HCT116 (cell line): ENCODE data around the gene TMC2. TPM values are rescaled to one million over a fixed set of nuclear protein-coding genes. Genes with fewer than 3 reads are reported as not detected.

Experiments used
- ATAC-seq: fragments of 200-7000 bp; cut with Tn5 transposase; 2 replicates; pipeline ENCODE4 v1.9.1; 2020; ENCODE audit warnings: mild to moderate bottlenecking, moderate library complexity
- BruUV-seq: library from RNA; stranded (reverse); fragments of 400-500 nt; replicated peaks from 2 replicates; lab custom pipeline; 2021; lab: Mats Ljungman, UMichigan
- CTCF ChIA-PET: fragments of 300-600 bp; sonication (Branson Sonifier 250); formaldehyde crosslinking; loops from one replicate; lab custom pipeline; 2021; ENCODE audit warnings: antibody characterized with exemption; lab: Charles Lee
- POLR2A ChIA-PET: fragments of 300-600, 350-600 bp; sonication (Branson Sonifier 250); formaldehyde crosslinking; loops from one replicate; lab custom pipeline; 2021; ENCODE audit warnings: antibody characterized with exemption; lab: Charles Lee
- RAD21 ChIA-PET, 2 experiments: fragments of 300-600 bp; sonication (Branson Sonifier 250); formaldehyde crosslinking; loops; one replicate each; lab custom pipeline; 2023; ENCODE audit warnings: low total read pairs in 2 of 2; ENCODE audit not compliant: uncharacterized antibody in 2 of 2, unreplicated experiment in 2 of 2, low non-redundant PET in 1 of 2; lab: Charles Lee
- DNase-seq: peaks from one replicate; pipeline ENCODE4 v3.0.0-alpha.2; 2010; ENCODE audit warnings: low read depth, low spot score
- H2AFZ ChIP-seq: fragments of 200-600 bp; shearing (Covaris generic), sonication (generic); 2 replicates; pipeline ENCODE4 v1.6.1; 2017; ENCODE audit warnings: low read depth, mixed run types, mixed read lengths, antibody characterized with exemption, low read length; ENCODE audit not compliant: poor library complexity, severe bottlenecking
- H3K27ac ChIP-seq: 2 replicates; pipeline ENCODE4 v1.5.1; 2012; ENCODE audit warnings: low read depth, low read length
- H3K27me3 ChIP-seq: fragments of 200-600 bp; sonication (generic); 2 replicates; pipeline ENCODE4 v1.6.1; 2016; ENCODE audit warnings: mixed run types, low read length, mixed read lengths; ENCODE audit not compliant: insufficient read depth
- H3K36me3 ChIP-seq, 2 experiments: fragments of 200-500 bp in 1 of 2; fragments of 200-600 bp in 1 of 2; sonication (Bioruptor generic) in 1 of 2; sonication (generic) in 1 of 2; 2 replicates each; pipeline versions ENCODE4 v1.5.1 to v1.6.1; 2014 to 2016; ENCODE audit warnings: low read length in 2 of 2, inconsistent platforms in 1 of 2, mixed read lengths in 1 of 2, mixed run types in 1 of 2; ENCODE audit not compliant: insufficient read depth in 2 of 2, control insufficient read depth in 1 of 2
- H3K4me1 ChIP-seq, 2 experiments: fragments of 200-600 bp in 1 of 2; sonication (generic) in 1 of 2; 2 replicates each; pipeline versions ENCODE4 v1.5.1 to v1.6.1; 2012 to 2017; ENCODE audit warnings: low read length in 2 of 2, inconsistent platforms in 1 of 2, mild to moderate bottlenecking in 1 of 2, mixed read lengths in 1 of 2, mixed run types in 1 of 2, moderate library complexity in 1 of 2; ENCODE audit not compliant: insufficient read depth in 2 of 2, control insufficient read depth in 1 of 2
- H3K4me2 ChIP-seq: fragments of 200-600 bp; sonication (generic); 2 replicates; pipeline ENCODE4 v1.6.1; 2017; ENCODE audit warnings: mixed run types, low read length, mixed read lengths
- H3K4me3 ChIP-seq, 2 experiments: fragments of 200-600 bp in 1 of 2; sonication (generic) in 1 of 2; replicated peaks in 1 of 2; 2 replicates each; pipeline ENCODE4 v1.5.1; 2011 to 2016; ENCODE audit warnings: low read length in 2 of 2, control low read depth in 1 of 2, low read depth in 1 of 2, mild to moderate bottlenecking in 1 of 2, mixed read lengths in 1 of 2, mixed run types in 1 of 2
- H3K79me2 ChIP-seq: fragments of 200-600 bp; sonication (generic); 2 replicates; pipeline ENCODE4 v1.6.1; 2017; ENCODE audit warnings: mild to moderate bottlenecking, mixed run types, low read length, moderate library complexity, mixed read lengths; ENCODE audit not compliant: insufficient read depth
- H3K9ac ChIP-seq: fragments of 200-600 bp; sonication (generic); 2 replicates; pipeline ENCODE4 v1.6.1; 2016; ENCODE audit warnings: low read length, mixed read lengths
- H3K9me2 ChIP-seq: fragments of 200-600 bp; sonication (generic), shearing (Covaris generic); 2 replicates; pipeline ENCODE4 v1.6.1; 2017; ENCODE audit warnings: mixed run types, mild to moderate bottlenecking, moderate library complexity; ENCODE audit not compliant: insufficient read depth
- H3K9me3 ChIP-seq, 2 experiments: fragments of 200-500 bp in 1 of 2; fragments of 200-600 bp in 1 of 2; sonication (Bioruptor generic) in 1 of 2; sonication (generic) in 1 of 2; 2 replicates each; pipeline ENCODE4 v1.6.1; 2014 to 2017; ENCODE audit warnings: low read length in 2 of 2, mixed read lengths in 2 of 2, inconsistent platforms in 1 of 2, low read depth in 1 of 2, mild to moderate bottlenecking in 1 of 2, mixed run types in 1 of 2, moderate library complexity in 1 of 2; ENCODE audit not compliant: control insufficient read depth in 1 of 2, insufficient read depth in 1 of 2
- H4K20me1 ChIP-seq: fragments of 200-600 bp; sonication (generic), shearing (Covaris generic); 2 replicates; pipeline ENCODE4 v1.6.1; 2017; ENCODE audit warnings: mixed run types, mild to moderate bottlenecking, moderate library complexity; ENCODE audit not compliant: insufficient read depth
- CBX3 ChIP-seq: IDR thresholded peaks from 2 replicates; pipeline ENCODE4 v1.6.1; 2012; ENCODE audit warnings: low read depth
- CEBPB ChIP-seq: IDR thresholded peaks from 2 replicates; pipeline ENCODE4 v1.6.1; 2012; ENCODE audit warnings: low read depth
- EGR1 ChIP-seq: IDR thresholded peaks from 2 replicates; pipeline ENCODE4 v1.6.1; 2012; ENCODE audit warnings: low read depth
- ELF1 ChIP-seq: IDR thresholded peaks from 2 replicates; pipeline ENCODE4 v1.6.1; 2012; ENCODE audit warnings: low read depth, borderline replicate concordance
- EZH2phosphoT487 ChIP-seq: fragments of 200-600 bp; IDR thresholded peaks from 2 replicates; pipeline ENCODE4 v1.6.1; 2018; ENCODE audit warnings: antibody characterized with exemption, borderline replicate concordance
- FOSL1 ChIP-seq: IDR thresholded peaks from 2 replicates; pipeline ENCODE4 v1.6.1; 2012; ENCODE audit warnings: low read depth
- JUND ChIP-seq: IDR thresholded peaks from 2 replicates; pipeline ENCODE4 v1.6.1; 2012
- POLR2A ChIP-seq: IDR thresholded peaks from 2 replicates; pipeline ENCODE4 v1.7.0; 2011; ENCODE audit warnings: borderline replicate concordance; ENCODE audit not compliant: insufficient read depth, insufficient read length; ENCODE audit errors: extremely low read depth
- POLR2AphosphoS5 ChIP-seq: IDR thresholded peaks from 2 replicates; pipeline ENCODE4 v1.6.1; 2011; ENCODE audit warnings: mild to moderate bottlenecking, low read depth, low read length, moderate library complexity
- SIN3A ChIP-seq: IDR thresholded peaks from 2 replicates; pipeline ENCODE4 v1.6.1; 2012; ENCODE audit warnings: low read depth
- SP1 ChIP-seq: IDR thresholded peaks from 2 replicates; pipeline ENCODE4 v1.6.1; 2012; ENCODE audit warnings: low read depth
- SRF ChIP-seq: IDR thresholded peaks from 2 replicates; pipeline ENCODE4 v1.6.1; 2012; ENCODE audit warnings: low read depth
- TCF7L2 ChIP-seq: IDR thresholded peaks from 2 replicates; pipeline ENCODE4 v1.7.0; 2011; ENCODE audit warnings: borderline replicate concordance, inconsistent platforms; ENCODE audit not compliant: insufficient read depth, insufficient read length; ENCODE audit errors: extremely low read depth
- YY1 ChIP-seq: IDR thresholded peaks from 2 replicates; pipeline ENCODE4 v1.6.1; 2011; ENCODE audit warnings: low read length, low read depth, moderate library complexity, mild to moderate bottlenecking; ENCODE audit not compliant: insufficient replicate concordance; ENCODE audit errors: extremely low read depth
- ZFX ChIP-seq: fragments of 450-650 bp; IDR thresholded peaks from 2 replicates; pipeline ENCODE4 v1.6.1; 2017
- ZNF274 ChIP-seq: fragments of 200-500 bp; sonication (Bioruptor generic); IDR thresholded peaks from 2 replicates; pipeline ENCODE4 v1.6.1; 2014; ENCODE audit warnings: mild to moderate bottlenecking, low read depth, low read length, inconsistent platforms
- intact Hi-C: fragments of 100-400 bp; cut with micrococcal nuclease; formaldehyde crosslinking; loops from 2 replicates; pipeline ENCODE4 v1.10.0; 2022
- total RNA-seq: library from RNA; stranded (reverse); gene quantifications from one replicate; pipeline ENCODE4 v1.2.1, GENCODE V29; 2021; ENCODE audit not compliant: unreplicated experiment
- TF ChIP-seq, protein P1 (sequence below): IDR thresholded peaks from 2 replicates; pipeline ENCODE4 v1.6.1; 2012
- TF ChIP-seq, protein P2 (sequence below): IDR thresholded peaks from 2 replicates; pipeline ENCODE4 v1.6.1; 2012
- TF ChIP-seq, protein P3 (sequence below): IDR thresholded peaks from 2 replicates; pipeline ENCODE4 v1.6.1; 2012; ENCODE audit warnings: low read depth
- TF ChIP-seq, protein P4 (sequence below): IDR thresholded peaks from 2 replicates; pipeline ENCODE4 v1.6.1; 2011; ENCODE audit warnings: mild to moderate bottlenecking, low read length, moderate library complexity; ENCODE audit not compliant: insufficient replicate concordance; ENCODE audit errors: extremely low read depth

The TMC2 gene
- total RNA-seq, 1 experiment from 2014 or later: not detected

DNA sequence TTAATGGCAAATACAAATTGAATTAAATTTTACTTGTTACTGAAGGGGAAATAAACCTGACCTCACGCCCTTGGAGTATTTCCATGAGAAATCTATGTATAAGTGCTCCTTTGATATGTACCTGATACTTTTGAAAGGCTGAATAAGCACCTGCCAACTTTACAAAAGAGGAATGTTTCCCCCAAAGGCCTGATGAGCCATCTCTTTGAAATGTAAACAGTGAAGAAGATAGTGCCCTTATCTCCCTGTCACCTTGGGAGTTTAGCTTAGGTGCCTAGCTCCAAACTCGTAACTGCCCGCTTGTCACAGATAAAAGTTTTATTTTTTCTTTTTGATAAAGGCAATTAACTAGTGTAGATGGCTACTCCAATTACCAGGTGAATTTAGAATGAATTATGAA lies 26.6 kb upstream of the TMC2 start:
- no peaks in the 10 kb centered on the region for H3K9me3 ChIP-seq
- ATAC-seq: no peak
- no peaks in the 10 kb centered on the region for H4K20me1 ChIP-seq
- no peaks in the 10 kb centered on the region for H3K9me2 ChIP-seq
- H3K4me1 ChIP-seq: peaks cover 5 to 16% of the 10 kb centered on the region in 2 experiments; a peak in 3 of 4 replicates
- no peak for DNase-seq
- POLR2A ChIA-PET: interaction anchor here (1.0 kb wide), 1 partner anchor 11 kb away, joined by 3 read pairs; no protein-coding TSS in a partner anchor
- H3K79me2 ChIP-seq: peaks cover 18% of the 10 kb centered on the region
- RAD21 ChIA-PET: no interaction called here
- H3K27ac ChIP-seq: peak overlapping the region; percentile 59; the same call in 1 of the 2 replicates
- H3K36me3 ChIP-seq: no peaks in the 10 kb centered on the region
- TF ChIP-seq, protein P1, sequence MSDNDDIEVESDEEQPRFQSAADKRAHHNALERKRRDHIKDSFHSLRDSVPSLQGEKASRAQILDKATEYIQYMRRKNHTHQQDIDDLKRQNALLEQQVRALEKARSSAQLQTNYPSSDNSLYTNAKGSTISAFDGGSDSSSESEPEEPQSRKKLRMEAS: no peak
- TF ChIP-seq POLR2AphosphoS5 (no peak), ELF1 (no peak), ZFX (no peak), EZH2phosphoT487 (no peak), SRF (no peak), SP1 (no peak), EGR1 (no peak), SIN3A (no peak), CBX3 (no peak), POLR2A (no peak), FOSL1 (no peak), CEBPB (no peak), YY1 (no peak), TCF7L2 (no peak), JUND (no peak), ZNF274 (no peak)
- TF ChIP-seq, protein P2, sequence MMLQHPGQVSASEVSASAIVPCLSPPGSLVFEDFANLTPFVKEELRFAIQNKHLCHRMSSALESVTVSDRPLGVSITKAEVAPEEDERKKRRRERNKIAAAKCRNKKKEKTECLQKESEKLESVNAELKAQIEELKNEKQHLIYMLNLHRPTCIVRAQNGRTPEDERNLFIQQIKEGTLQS: no peak
- TF ChIP-seq, protein P3, sequence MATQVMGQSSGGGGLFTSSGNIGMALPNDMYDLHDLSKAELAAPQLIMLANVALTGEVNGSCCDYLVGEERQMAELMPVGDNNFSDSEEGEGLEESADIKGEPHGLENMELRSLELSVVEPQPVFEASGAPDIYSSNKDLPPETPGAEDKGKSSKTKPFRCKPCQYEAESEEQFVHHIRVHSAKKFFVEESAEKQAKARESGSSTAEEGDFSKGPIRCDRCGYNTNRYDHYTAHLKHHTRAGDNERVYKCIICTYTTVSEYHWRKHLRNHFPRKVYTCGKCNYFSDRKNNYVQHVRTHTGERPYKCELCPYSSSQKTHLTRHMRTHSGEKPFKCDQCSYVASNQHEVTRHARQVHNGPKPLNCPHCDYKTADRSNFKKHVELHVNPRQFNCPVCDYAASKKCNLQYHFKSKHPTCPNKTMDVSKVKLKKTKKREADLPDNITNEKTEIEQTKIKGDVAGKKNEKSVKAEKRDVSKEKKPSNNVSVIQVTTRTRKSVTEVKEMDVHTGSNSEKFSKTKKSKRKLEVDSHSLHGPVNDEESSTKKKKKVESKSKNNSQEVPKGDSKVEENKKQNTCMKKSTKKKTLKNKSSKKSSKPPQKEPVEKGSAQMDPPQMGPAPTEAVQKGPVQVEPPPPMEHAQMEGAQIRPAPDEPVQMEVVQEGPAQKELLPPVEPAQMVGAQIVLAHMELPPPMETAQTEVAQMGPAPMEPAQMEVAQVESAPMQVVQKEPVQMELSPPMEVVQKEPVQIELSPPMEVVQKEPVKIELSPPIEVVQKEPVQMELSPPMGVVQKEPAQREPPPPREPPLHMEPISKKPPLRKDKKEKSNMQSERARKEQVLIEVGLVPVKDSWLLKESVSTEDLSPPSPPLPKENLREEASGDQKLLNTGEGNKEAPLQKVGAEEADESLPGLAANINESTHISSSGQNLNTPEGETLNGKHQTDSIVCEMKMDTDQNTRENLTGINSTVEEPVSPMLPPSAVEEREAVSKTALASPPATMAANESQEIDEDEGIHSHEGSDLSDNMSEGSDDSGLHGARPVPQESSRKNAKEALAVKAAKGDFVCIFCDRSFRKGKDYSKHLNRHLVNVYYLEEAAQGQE: no peak
- TF ChIP-seq, protein P4, sequence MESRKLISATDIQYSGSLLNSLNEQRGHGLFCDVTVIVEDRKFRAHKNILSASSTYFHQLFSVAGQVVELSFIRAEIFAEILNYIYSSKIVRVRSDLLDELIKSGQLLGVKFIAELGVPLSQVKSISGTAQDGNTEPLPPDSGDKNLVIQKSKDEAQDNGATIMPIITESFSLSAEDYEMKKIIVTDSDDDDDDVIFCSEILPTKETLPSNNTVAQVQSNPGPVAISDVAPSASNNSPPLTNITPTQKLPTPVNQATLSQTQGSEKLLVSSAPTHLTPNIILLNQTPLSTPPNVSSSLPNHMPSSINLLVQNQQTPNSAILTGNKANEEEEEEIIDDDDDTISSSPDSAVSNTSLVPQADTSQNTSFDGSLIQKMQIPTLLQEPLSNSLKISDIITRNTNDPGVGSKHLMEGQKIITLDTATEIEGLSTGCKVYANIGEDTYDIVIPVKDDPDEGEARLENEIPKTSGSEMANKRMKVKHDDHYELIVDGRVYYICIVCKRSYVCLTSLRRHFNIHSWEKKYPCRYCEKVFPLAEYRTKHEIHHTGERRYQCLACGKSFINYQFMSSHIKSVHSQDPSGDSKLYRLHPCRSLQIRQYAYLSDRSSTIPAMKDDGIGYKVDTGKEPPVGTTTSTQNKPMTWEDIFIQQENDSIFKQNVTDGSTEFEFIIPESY: no peak
- CTCF ChIA-PET: interaction anchor here (3.4 kb wide), 1 partner anchor 13 kb away, joined by 28 read pairs; no protein-coding TSS in a partner anchor
- H3K9ac ChIP-seq: no peak overlapping the region
- H3K27me3 ChIP-seq: no peaks in the 10 kb centered on the region
- intact Hi-C loops: no loop called here
- H3K4me2 ChIP-seq: peak overlapping the region; percentile 70
- no peak overlapping the region for H2AFZ ChIP-seq
- BruUV-seq: no TSS peak
- peak overlapping the region; percentile 89 to 94; a peak in 3 of 4 replicates for H3K4me3 ChIP-seq
